ENCODE data around the gene PRPH2. TPM values are rescaled to one million over a fixed set of nuclear protein-coding genes. Genes with fewer than 3 reads are reported as not detected.

The PRPH2 gene
- polyA plus RNA-seq, 1 donor from 2014 or later = not detected

DNA sequence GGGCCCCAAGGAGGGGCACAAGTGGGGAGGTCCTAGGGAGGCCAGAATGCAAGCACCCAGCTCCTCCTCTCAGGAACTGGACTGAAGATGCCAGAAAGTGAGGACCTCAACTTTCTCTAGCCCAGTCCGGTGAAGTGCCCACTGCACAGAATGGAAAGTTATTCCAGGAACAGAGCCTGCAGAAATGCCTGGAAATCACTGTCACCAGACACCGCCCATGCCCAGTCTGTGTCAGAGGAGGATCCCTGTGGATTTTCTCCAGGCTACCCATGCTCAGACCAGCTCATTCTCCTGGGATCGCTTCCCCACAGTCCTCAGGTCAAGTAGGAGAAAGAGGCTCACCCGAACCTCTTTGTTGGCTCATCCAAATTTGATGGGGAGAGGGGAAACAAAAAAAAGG lies 6.5 kb downstream of the PRPH2 start:
- Histone ChIP-seq H3K27me3 (ENCODE audit: insufficient read depth, low read depth, low read length) (no peaks in the 10 kb centered on the region), H3K9ac (ENCODE audit: low read length) (no peak overlapping the region), H3F3A (ENCODE audit: insufficient read depth, low read length, poor library complexity, severe bottlenecking) (no peaks in the 10 kb centered on the region), H2AFZ (ENCODE audit: low read depth, low read length) (no peak overlapping the region), H3K27ac (ENCODE audit: low read length) (no peak overlapping the region), H3K36me3 (ENCODE audit: insufficient read depth, low read length) (no peaks in the 10 kb centered on the region), H3K79me2 (replicated peaks; ENCODE audit: insufficient read depth, low read length) (no peaks in the 10 kb centered on the region), H3K4me2 (ENCODE audit: low read length) (no peak overlapping the region), H4K20me1 (ENCODE audit: insufficient read depth) (no peaks in the 10 kb centered on the region), H3K4me3 (ENCODE audit: low read length) (no peak overlapping the region), H3K9me2 (ENCODE audit: insufficient read depth, low read length) (no peaks in the 10 kb centered on the region), H3K9me3 (ENCODE audit: low read length) (no peaks in the 10 kb centered on the region)
- no peak for TF ChIP-seq POLR2AphosphoS5 (IDR thresholded peaks at IDR 0.05)
- no peak for TF ChIP-seq MXI1 (conservative IDR thresholded peaks at IDR 0.05; ENCODE audit: poor library complexity, severe bottlenecking)
- no peak for TF ChIP-seq EZH2 (IDR thresholded peaks at IDR 0.05; ENCODE audit: borderline replicate concordance, insufficient read depth, low read length, poor library complexity, severe bottlenecking)
- no peak for TF ChIP-seq TAF1 (IDR thresholded peaks at IDR 0.05; ENCODE audit: low read depth)
- TF ChIP-seq, protein P1, sequence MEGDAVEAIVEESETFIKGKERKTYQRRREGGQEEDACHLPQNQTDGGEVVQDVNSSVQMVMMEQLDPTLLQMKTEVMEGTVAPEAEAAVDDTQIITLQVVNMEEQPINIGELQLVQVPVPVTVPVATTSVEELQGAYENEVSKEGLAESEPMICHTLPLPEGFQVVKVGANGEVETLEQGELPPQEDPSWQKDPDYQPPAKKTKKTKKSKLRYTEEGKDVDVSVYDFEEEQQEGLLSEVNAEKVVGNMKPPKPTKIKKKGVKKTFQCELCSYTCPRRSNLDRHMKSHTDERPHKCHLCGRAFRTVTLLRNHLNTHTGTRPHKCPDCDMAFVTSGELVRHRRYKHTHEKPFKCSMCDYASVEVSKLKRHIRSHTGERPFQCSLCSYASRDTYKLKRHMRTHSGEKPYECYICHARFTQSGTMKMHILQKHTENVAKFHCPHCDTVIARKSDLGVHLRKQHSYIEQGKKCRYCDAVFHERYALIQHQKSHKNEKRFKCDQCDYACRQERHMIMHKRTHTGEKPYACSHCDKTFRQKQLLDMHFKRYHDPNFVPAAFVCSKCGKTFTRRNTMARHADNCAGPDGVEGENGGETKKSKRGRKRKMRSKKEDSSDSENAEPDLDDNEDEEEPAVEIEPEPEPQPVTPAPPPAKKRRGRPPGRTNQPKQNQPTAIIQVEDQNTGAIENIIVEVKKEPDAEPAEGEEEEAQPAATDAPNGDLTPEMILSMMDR (IDR thresholded peaks at IDR 0.05; ENCODE audit: poor library complexity, severe bottlenecking) = no peak
- TF ChIP-seq, protein P2, sequence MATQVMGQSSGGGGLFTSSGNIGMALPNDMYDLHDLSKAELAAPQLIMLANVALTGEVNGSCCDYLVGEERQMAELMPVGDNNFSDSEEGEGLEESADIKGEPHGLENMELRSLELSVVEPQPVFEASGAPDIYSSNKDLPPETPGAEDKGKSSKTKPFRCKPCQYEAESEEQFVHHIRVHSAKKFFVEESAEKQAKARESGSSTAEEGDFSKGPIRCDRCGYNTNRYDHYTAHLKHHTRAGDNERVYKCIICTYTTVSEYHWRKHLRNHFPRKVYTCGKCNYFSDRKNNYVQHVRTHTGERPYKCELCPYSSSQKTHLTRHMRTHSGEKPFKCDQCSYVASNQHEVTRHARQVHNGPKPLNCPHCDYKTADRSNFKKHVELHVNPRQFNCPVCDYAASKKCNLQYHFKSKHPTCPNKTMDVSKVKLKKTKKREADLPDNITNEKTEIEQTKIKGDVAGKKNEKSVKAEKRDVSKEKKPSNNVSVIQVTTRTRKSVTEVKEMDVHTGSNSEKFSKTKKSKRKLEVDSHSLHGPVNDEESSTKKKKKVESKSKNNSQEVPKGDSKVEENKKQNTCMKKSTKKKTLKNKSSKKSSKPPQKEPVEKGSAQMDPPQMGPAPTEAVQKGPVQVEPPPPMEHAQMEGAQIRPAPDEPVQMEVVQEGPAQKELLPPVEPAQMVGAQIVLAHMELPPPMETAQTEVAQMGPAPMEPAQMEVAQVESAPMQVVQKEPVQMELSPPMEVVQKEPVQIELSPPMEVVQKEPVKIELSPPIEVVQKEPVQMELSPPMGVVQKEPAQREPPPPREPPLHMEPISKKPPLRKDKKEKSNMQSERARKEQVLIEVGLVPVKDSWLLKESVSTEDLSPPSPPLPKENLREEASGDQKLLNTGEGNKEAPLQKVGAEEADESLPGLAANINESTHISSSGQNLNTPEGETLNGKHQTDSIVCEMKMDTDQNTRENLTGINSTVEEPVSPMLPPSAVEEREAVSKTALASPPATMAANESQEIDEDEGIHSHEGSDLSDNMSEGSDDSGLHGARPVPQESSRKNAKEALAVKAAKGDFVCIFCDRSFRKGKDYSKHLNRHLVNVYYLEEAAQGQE (IDR thresholded peaks at IDR 0.05; ENCODE audit: borderline replicate concordance) = no peak
- no peak for TF ChIP-seq SMC3 (conservative IDR thresholded peaks at IDR 0.05; ENCODE audit: poor library complexity)
- no peak for TF ChIP-seq EP300 (conservative IDR thresholded peaks at IDR 0.05; ENCODE audit: poor library complexity, severe bottlenecking)
- TF ChIP-seq RAD21 (conservative IDR thresholded peaks at IDR 0.05) = no peak

DNA sequence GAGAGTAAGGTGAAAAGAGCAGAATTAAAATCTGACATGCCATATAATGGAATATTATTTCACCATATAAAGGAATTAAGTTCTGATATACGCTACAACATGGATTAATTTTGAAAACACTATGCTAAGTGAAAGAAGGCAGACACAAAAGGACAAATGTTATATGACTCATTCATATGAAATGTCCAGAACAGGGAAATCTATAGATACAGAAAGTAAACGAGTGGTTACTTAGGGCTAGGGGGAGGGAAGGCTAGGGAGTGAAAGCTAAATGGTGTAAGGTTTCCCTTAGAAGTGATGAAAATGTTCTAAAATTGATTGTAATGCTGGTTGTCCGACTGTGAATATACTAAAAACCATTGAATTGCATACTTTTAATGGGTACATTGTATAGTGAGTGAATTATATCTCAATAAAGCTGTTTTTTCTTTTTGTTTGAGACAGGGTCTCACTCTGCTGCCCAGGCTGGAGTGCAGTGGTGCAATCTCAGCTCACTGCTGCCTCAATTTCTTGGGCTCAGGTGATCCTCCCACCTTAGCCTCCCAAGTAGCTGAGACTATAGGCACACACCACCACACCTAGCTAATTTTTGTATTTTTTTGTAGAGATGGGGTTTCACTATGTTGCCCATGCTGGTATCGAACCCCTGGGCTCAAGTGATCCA lies 8.2 kb downstream of the PRPH2 start:
- Histone ChIP-seq H3K9me3 (ENCODE audit: low read length) (no peaks in the 10 kb centered on the region), H3K4me2 (ENCODE audit: low read length) (no peak overlapping the region), H3K27ac (ENCODE audit: low read length) (no peak overlapping the region), H3K9ac (ENCODE audit: low read length) (no peak overlapping the region), H3F3A (ENCODE audit: insufficient read depth, low read length, poor library complexity, severe bottlenecking) (no peaks in the 10 kb centered on the region), H3K9me2 (ENCODE audit: insufficient read depth, low read length) (no peaks in the 10 kb centered on the region), H3K4me3 (ENCODE audit: low read length) (no peak overlapping the region), H3K36me3 (ENCODE audit: insufficient read depth, low read length) (no peaks in the 10 kb centered on the region), H4K20me1 (ENCODE audit: insufficient read depth) (no peaks in the 10 kb centered on the region), H2AFZ (ENCODE audit: low read depth, low read length) (no peak overlapping the region), H3K79me2 (replicated peaks; ENCODE audit: insufficient read depth, low read length) (no peaks in the 10 kb centered on the region), H3K27me3 (ENCODE audit: insufficient read depth, low read depth, low read length) (no peaks in the 10 kb centered on the region)
- TF ChIP-seq RAD21 (conservative IDR thresholded peaks at IDR 0.05) = no peak
- TF ChIP-seq EZH2 (IDR thresholded peaks at IDR 0.05; ENCODE audit: borderline replicate concordance, insufficient read depth, low read length, poor library complexity, severe bottlenecking) = no peak
- no peak for TF ChIP-seq SMC3 (conservative IDR thresholded peaks at IDR 0.05; ENCODE audit: poor library complexity)
- no peak for TF ChIP-seq TAF1 (IDR thresholded peaks at IDR 0.05; ENCODE audit: low read depth)
- TF ChIP-seq EP300 (conservative IDR thresholded peaks at IDR 0.05; ENCODE audit: poor library complexity, severe bottlenecking) = no peak
